Spleen (tissue), 7 donors: ENCODE results near the gene SLC4A1AP.

Experiments
- POLR2A ChIP-seq, 3 donors: fragments of 450-650 bp; IDR thresholded peaks; one replicate each; pipeline ENCODE4 v1.5.1; 2017; ENCODE audit warnings: antibody characterized with exemption in 3 of 3, mild to moderate bottlenecking in 1 of 3
- POLR2AphosphoS5 ChIP-seq, 3 donors: sonication (generic); formaldehyde crosslinking; IDR thresholded peaks; one replicate each; pipeline ENCODE4 v1.5.1; 2017; ENCODE audit warnings: antibody characterized with exemption in 3 of 3
- TF ChIP-seq, protein P1 (sequence below), 11 experiments: fragments of 200-600 bp in 7 of 11; fragments of 450-650 bp in 4 of 11; sonication (generic) in 4 of 11; IDR thresholded peaks in 8 of 11; conservative IDR thresholded peaks in 3 of 11; 1 replicate in 7 of 11; 2 replicates in 4 of 11; pipeline versions ENCODE4 v1.4.0 to v1.8.0; 2016 to 2021; ENCODE audit warnings: antibody characterized with exemption in 11 of 11, inconsistent platforms in 4 of 11, mild to moderate bottlenecking in 1 of 11
- donor health status: DM: no; HTN: no; CAD: no; lungs with moderate emphysema.
- donor health status: DM: no; HTN: no; CAD: no.
- donor health status: DM: no; HTN: no; CAD: no.

DNA sequence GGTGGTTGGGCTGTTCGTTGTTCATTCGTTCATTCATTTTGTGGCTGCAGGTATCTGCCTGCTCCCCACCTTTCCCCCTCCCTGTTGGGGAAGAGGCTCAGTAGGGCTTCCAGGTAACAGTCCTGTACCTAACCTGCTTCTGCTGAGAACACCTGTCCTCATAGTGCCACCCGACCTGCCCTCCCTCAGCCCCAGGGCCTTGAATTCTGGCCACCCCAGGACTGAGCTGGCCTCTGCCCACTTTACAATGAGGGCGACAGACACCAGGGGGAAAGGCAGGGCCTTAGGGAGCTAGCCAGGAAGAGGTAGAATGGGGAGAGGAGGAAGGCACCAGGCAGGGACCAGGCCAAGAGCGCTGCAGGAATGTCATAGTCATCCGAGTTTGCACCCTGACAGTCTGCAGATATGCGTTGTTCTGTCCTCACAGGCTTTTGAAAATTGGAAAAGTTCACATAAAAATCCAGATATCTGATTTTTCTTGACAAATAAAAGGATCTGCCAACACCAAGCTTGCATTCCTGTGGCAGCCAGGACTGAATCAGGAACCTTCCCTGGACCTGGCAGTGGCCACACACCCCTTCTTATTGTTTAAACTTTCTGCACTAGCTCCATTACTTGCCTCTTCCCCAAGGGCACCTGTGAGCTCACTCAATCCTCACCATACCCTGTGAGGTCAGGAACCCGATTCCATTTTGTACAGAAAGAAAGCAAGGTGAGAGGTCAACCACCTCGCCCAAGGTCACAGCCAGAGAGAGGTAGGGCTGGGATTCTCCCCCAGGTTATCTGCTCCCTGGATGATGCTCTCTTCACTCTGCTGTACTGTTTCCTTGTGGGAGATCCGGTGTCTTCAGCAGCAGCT, 72.6 kb downstream of the SLC4A1AP start:
- TF ChIP-seq, protein P1, sequence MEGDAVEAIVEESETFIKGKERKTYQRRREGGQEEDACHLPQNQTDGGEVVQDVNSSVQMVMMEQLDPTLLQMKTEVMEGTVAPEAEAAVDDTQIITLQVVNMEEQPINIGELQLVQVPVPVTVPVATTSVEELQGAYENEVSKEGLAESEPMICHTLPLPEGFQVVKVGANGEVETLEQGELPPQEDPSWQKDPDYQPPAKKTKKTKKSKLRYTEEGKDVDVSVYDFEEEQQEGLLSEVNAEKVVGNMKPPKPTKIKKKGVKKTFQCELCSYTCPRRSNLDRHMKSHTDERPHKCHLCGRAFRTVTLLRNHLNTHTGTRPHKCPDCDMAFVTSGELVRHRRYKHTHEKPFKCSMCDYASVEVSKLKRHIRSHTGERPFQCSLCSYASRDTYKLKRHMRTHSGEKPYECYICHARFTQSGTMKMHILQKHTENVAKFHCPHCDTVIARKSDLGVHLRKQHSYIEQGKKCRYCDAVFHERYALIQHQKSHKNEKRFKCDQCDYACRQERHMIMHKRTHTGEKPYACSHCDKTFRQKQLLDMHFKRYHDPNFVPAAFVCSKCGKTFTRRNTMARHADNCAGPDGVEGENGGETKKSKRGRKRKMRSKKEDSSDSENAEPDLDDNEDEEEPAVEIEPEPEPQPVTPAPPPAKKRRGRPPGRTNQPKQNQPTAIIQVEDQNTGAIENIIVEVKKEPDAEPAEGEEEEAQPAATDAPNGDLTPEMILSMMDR (IDR thresholded peaks at IDR 0.05 in 8 of 11, conservative IDR thresholded peaks at IDR 0.05 in 3 of 11), result no peak
- TF ChIP-seq POLR2A (IDR thresholded peaks at IDR 0.05), result no peak
- TF ChIP-seq POLR2AphosphoS5 (IDR thresholded peaks at IDR 0.05), result no peak
